ENCODE measurements around the gene PPP3CB.

The PPP3CB gene

DNA sequence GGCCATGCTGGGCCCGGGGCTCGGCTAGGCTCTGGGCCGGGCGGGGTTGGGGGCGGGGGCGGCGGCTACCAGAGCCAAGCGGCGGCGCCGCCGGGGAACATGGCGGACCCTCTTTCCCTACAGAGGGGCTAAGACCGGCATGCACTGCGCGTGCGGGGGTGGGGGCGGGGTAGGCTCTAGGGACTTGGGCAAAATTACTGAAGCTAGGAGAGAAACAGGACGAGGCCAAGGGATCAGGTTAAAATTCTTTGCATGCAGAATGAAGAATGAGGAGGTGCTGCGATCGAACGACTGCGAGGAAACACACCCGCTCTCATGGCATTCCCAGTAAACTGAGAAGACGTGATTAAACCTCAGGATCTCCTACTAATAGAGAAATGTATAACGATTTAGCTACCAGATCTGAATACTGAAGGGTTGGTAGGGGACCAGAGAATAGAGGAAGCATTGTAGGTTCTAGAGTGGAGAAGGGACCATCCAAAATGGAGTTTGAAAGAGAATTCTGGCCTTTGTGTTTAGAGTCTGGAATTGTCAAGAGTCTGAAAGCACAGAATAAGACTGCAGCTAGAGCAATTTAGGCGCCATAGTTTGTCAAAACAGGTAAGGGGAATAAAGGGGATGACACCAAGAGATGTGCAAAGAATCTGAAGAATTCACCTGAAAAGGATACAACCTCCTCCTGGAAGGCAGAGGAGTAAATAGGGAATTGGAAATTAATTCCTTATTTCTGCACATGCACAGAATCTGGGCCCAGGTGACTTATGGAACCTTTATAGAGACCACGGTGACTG is at the start of gene PPP3CB:
Gene PPP3CB, minus strand, starts transcription at position 141 of the 791 bp plus-strand sequence. Its CDS starts 135 bp downstream, at position 6.
- peak; percentile 77 to 81 for ATAC-seq

DNA sequence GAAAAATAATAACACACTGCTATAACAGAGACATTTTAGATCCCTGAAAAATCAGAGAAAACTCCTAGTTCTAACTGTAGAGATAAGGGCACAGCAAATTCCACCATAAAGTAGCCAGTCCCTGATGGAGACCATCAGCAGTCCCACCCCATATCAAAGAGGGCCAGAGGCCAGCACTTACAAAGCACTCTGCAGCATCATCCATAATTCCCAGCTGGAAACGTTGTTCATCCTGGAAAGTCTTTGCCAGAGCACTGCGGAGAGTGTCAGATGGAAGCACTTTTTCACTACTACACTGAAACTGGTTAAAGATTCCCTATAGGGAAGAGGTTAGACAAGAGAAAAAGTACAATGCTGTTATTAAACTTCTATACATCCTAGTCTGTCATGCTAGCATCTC is 49.5 kb upstream of the PPP3CB start:
- no peak for ATAC-seq

- ATAC-seq: no peak
These were observed 41.9 kb upstream of the PPP3CB start for GRCh38 chr10:73537709-73538108.

DNA sequence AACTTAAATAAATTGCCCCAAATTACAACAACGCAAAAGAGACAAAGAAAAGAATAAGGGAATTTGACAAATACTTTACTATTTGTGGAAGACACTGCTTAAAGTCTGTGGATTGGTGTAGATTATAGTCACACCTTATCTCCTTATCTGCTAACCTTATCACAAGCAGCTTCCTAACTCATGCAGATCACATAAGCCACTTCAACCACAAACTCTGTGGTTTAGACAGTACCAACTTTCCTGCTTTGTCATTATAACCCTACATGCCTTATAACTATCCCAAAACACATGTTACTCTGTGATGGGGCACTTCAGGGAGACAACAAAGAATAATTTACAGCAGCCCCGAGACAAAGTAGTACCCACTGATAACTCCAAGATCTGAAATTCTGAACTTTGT is 41.5 kb upstream of the PPP3CB start:
- ATAC-seq: no peak

- no peak for ATAC-seq
These were observed 39.0 kb upstream of the PPP3CB start for GRCh38 chr10:73534857-73535256.

GRCh38 chr10:73529089-73529832 is 33.4 kb upstream of the PPP3CB start:
- peak; percentile 63 to 72 for ATAC-seq

GRCh38 chr10:73522263-73522662 is 26.4 kb upstream of the PPP3CB start:
- ATAC-seq: no peak

- ATAC-seq: no peak
These were observed 23.5 kb upstream of the PPP3CB start for GRCh38 chr10:73519336-73519735.

DNA sequence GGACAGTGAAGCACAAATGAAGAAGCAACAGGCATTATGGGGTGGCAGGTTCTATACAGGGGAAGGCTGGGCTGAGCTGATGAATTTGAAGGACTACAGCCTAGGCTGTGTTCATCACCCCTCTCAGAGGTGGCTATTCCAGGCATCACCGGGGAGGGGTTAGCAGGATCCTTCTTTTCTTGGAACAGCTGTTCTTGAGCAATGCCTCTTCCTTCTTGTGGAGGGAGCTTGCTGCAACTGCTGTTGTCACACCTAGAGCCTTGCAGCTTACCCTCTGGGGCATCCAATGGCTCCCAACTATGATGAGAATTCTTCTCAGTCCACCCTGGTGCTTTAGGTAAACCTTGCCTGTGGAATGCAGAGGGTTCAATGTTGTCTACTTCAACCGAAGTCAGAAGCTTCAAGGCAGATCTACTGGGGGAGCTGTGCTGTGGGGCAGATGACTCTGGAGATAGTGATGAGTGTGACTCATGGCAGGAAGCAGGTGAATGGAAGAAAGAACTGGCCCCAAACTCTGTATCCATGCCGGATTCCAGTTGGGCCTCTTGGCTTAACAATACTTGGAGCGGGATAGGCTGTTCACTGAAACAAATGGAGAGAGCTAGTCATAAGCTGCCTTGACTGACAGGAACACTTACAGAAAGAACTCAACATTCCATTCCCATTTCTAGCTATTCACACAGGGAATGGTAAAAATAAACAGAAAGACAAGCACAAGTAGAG is 21.5 kb upstream of the PPP3CB start:
- no peak for ATAC-seq

- ATAC-seq: no peak
These were observed 16.5 kb upstream of the PPP3CB start for GRCh38 chr10:73512207-73512743.

DNA sequence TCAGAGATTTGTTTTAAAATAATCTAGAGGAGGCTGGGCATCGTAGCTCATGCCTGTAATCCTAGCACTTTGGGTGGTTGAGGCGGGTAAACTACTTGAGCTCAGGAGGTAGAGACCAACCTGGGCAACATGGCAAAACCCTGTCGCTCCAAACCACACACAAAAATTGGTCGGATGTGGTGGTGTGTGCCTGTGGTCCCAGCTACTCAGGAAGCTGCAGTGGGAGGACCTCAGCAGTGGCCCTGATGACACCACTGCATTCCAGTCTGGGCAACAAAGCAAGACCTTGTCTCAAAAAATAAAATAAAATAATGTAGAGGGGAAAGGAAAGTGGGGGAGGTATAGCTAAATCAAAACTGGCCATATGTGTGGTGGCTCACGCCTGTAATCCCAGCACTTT is 13.9 kb upstream of the PPP3CB start:
- no peak for ATAC-seq

DNA sequence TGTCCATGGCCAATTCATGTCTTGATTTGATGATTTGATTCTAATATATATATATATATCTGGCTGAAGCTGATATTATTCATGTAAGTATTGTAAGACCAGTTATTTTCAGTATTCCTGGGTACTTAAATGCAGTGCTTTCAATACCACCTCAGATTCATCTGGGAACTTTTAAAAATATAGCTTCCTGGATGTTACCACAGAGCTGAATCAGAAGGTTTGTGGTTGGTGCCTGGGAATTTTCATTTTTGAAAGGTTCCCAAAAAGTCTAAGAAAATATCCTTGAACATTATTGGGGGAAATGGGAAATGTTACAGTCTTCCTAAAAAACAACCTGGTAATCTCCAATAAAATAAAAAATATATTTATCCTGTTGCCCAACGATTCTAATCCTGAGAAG is 10.7 kb upstream of the PPP3CB start:
- ATAC-seq: no peak

DNA sequence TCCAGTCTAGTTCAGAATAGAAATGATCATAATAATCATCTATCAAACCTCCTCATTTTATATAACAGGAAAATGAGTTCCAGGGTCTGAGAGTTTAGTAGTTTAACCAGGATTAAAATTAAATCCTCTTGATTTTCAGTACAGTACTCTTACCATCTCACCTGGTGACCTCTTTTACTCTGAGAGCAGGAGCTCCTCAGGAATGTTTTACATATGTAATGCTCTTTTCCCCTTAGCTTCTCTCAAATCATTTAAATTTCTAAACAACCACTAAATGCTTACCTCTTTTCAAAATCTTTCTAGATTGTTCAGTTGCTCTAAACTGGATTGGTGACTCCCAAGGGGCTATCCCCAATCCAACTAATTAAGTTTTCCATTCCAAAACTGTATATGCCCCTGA is 10.2 kb upstream of the PPP3CB start:
- no peak for ATAC-seq

DNA sequence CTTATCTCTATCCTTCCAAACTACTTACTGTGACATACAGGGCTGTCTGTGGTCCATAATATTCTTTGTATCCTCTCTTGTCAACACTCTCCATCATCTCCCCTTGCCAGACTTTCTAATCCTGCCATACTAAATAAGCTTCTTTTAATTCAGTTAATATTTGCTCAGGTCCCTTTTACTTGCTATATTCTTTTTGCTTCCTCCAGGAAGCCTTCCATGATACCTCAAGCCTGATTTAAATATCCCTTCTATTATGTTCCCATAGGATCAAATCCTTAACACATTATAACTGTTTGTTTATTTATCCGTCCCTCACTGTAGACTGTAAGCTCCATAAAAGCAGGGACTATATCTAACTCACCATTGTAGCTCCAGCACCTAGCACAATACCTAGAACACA is 7.2 kb upstream of the PPP3CB start:
- ATAC-seq: no peak

DNA sequence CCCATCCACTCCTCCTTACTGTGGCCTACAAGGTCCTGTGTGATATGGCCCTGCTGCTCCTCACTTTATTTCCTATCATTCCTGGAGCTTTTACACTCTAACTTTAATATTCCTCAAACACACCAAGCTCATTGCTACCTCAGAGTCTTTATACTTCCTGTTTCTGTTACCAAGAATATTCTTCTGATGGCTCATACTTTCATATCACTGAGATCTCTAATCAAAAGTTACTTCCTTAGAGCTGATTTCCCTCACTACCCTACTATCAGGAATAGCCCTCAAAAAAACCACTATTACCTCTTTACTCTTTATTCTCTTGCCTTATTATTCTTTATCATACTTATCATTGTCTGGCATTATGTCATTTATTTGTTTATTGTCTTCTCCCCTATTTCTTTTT is 5.8 kb upstream of the PPP3CB start:
- peak; percentile 63 to 85 for ATAC-seq

GRCh38 chr10:73497623-73498022 is 1.8 kb upstream of the PPP3CB start:
- ATAC-seq: no peak

DNA sequence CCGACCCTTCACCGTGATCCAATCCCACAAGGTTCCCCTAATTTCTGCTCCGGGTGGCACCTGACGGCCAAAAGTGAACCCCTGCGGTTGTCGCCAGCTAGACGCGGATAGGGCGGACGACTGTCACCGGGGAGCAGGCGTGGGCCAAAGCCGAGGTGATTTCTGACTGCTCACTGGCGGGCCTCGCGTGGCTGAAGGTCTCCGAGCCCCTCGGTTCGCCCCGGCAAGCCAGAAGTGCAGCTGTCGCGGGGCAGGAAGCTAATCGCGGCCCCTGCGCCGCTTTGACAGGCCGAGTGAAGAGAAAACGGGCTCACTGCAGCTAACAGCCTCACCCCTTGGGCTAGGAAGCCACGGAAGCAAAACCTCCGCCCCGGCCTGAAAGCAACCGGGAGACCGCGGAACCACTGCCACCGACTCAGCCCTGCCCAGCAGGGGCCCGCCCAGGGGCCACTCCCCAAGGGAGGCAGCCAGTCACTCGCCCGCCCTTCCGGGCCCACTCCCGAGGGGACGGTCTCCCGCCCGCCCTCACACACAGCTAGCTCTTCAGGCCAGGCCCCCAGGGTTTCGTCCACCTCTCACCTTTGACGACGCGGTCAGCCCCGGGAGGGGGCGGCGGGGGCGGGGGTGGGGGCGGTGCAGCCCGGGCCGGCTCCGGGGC is 469 bp downstream of the PPP3CB start:
- peak; percentile 91 to 93 for ATAC-seq

GRCh38 chr10:73494877-73495225 is 973 bp downstream of the PPP3CB start:
- no peak for ATAC-seq

DNA sequence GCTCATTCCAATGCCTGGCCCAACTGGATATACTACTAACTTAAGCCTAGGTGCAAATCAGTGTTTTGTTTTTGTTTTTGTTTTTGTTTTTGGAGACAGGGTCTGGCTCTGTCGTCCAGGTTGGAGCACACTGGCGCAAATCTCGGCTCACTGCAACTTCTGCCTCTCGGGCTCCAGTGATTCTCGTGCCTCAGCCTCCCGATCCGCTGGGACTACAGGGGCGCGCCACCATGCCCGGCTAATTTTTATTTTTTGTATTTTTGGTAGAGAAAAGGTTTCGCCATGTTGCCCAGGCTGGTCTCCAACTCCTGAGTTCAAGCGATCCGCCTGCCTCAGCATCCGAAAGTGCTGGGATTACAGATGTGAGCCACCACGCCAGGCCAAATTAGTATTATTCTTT is 1.6 kb downstream of the PPP3CB start:
- no peak for ATAC-seq

GRCh38 chr10:73493781-73494180 is 2.0 kb downstream of the PPP3CB start:
- no peak for ATAC-seq

DNA sequence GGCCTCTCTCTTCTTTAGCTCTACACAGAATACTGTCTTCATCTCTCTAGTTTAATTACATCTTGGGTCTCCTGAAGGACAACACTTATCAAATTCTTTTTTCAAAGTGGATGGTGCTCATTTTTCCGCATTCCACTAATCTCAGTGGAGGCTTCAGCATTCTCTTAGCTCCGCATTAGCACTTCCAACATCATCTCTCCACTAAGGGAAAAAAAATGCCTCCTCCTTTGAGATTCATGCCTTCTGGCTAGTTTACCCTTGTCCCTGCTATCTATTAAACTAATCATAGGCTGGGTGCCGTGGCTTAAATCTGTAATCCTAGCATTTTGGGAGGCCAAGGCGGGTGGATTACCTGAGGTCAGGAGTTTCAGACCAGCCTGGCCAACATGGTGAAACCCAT is 9.2 kb downstream of the PPP3CB start:
- no peak for ATAC-seq

DNA sequence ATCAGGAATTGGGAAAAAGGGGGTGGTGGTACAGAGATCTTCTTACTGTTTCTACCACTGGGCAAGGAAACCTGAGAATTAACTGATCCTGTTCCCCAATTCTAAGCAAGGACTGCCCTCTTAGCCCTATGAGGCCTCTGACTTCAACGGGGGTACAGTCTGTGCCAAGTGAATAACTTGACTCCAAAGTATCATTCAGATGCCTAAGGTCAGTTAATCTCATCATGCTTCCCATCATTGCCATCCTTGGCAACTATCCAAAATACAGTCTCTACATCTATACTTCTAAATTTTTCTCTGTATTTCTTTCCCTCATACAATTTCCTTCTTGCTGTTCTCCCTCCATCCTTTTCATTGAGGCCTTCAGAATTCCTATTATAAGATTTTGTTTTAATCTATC is 10.5 kb downstream of the PPP3CB start:
- no peak for ATAC-seq

DNA sequence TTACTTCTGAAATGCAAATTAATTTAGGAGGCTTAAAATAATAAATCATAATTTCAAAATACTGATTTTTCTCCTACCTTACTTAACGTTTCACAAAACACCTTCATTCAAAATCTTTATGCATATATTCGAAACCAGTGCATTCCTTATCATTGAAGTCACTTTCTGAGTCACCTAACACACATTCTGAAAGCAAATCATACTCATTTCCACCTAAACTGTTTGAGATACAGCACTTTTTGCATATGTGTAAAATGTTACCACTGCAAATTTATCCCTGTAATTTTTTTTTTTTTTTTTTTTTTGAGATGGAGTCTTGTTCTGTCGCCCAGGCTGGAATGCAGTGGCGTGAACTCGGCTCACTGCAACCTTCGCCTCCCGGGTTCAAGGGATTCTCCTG is 15.7 kb downstream of the PPP3CB start:
- peak; percentile 75 to 82 for ATAC-seq

All from activated CD4-positive, CD25-positive, alpha-beta regulatory T cell treated with anti-CD3 and anti-CD28 coated beads, Interleukin-2, amount 50 U/mL, for 24 hours (primary cell).